Adrenal gland (tissue), 5 donors: ENCODE results near the gene MBP.

Experiments
- POLR2A ChIP-seq, 2 donors: fragments of 450-650 bp; IDR thresholded peaks; one replicate each; pipeline ENCODE4 v1.6.1; 2017; ENCODE audit warnings: antibody characterized with exemption in 2 of 2, mild to moderate bottlenecking in 2 of 2, moderate library complexity in 1 of 2
- TF ChIP-seq, protein P1 (sequence below), 6 experiments: fragments of 450-650 bp in 4 of 6; fragments of 200-600 bp in 2 of 6; sonication (generic) in 1 of 6; IDR thresholded peaks; 1 replicate in 5 of 6; 2 replicates in 1 of 6; pipeline versions ENCODE4 v1.5.1 to v1.8.0; 2016 to 2021; ENCODE audit warnings: antibody characterized with exemption in 6 of 6, mild to moderate bottlenecking in 2 of 6, moderate library complexity in 1 of 6
- donor health status: DM: no; HTN: no; CAD: no.

DNA sequence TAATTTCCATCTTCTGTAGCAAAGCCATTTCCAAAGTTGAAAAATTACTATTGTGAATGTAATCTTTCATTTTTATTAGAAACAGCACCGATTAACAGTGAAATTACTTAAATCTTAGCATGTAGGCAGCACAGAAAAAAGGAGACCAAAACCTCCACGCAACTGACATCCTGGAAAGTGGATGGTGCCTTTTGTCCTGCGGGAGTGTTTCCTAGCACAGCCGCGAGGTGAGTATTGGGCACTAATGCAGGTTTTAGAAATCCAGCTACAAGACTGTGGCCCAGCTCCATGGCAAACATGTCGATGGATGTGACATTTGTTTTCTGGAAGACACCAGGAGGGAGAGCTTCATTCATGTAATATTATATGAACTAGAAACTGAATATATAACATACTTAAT, 86.9 kb downstream of the MBP start:
- TF ChIP-seq, protein P1, sequence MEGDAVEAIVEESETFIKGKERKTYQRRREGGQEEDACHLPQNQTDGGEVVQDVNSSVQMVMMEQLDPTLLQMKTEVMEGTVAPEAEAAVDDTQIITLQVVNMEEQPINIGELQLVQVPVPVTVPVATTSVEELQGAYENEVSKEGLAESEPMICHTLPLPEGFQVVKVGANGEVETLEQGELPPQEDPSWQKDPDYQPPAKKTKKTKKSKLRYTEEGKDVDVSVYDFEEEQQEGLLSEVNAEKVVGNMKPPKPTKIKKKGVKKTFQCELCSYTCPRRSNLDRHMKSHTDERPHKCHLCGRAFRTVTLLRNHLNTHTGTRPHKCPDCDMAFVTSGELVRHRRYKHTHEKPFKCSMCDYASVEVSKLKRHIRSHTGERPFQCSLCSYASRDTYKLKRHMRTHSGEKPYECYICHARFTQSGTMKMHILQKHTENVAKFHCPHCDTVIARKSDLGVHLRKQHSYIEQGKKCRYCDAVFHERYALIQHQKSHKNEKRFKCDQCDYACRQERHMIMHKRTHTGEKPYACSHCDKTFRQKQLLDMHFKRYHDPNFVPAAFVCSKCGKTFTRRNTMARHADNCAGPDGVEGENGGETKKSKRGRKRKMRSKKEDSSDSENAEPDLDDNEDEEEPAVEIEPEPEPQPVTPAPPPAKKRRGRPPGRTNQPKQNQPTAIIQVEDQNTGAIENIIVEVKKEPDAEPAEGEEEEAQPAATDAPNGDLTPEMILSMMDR (IDR thresholded peaks at IDR 0.05): no peak
- no peak for TF ChIP-seq POLR2A (IDR thresholded peaks at IDR 0.05)
